IPS-11a (cell line): ENCODE measurements around the gene HOXA13.

ENCODE experiments used
- H3K4me3 ChIP-seq: one replicate; pipeline ENCODE4 v1.5.1; 2013; ENCODE audit warnings: low read depth, low read length, control low read depth

The HOXA13 gene

GRCh38 chr7:27193335-27194001, 6.4 kb downstream of the HOXA13 start:
- no peak overlapping the region for H3K4me3 ChIP-seq

GRCh38 chr7:27192546-27193334, 7.2 kb downstream of the HOXA13 start:
- no peak overlapping the region for H3K4me3 ChIP-seq

GRCh38 chr7:27191833-27192545, 7.9 kb downstream of the HOXA13 start:
- H3K4me3 ChIP-seq, result no peak overlapping the region

DNA sequence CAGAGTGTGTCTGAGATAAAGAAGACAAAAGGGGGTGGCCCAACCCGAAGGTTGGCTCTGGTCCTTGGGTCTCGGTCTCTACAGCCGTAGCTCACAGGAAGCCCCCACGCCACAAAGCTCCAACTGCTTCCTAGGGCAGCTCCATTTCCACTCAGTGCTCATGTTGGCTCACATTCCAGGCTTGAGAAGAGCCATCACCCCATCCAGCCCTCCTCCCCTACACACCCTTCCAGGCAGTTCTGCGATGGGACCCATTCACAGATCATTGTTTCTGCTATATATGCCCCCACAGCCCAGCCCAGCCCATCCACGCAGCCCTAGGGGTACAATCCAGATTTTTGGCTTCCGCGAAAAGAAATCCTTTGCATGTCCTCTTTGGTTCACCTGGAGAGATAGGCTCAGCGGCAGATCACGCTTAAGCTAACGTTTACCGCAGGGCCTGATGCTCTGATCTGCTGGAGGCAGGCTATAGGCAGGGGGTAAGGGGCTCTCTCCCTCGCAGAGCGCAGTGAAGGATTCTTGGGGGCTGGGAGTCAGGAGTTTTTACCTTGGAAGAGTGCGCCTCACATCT, 8.6 kb downstream of the HOXA13 start:
- no peak overlapping the region for H3K4me3 ChIP-seq

DNA sequence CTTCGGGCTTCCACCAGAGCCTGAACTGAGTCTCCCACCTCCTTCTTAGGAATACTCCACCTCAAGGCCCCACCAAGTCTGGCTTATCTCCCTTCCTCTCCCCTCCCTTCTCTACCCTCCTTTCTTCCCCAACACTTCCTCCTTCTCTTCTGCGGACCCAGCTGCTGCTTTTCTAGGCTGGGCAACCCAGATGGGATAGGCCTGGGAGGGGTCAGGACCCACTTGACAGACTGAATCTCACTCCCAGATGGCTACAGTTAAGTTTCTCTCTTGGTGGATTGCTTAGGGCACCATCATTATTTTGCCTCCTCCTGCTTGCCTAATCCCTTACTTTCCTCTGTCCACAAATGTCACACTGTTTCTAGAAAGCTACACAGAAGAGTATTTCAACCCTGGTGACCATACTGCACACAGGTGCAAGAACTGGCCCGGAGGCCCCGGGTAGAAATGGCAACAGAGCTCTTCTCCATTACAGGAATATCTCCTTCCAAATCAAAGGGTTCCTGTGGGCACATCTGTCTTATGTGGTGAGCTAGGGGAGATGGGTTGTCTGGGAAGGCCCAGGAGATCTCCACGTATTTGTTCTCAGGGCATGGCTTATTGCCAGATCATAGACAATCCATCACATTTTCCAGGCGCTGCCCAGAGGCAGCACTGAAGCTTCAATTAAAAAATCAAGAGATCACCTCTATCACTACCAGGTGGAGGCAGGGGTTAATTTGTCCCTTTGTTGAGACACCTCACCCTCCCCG, 9.7 kb downstream of the HOXA13 start:
- no peak overlapping the region for H3K4me3 ChIP-seq

DNA sequence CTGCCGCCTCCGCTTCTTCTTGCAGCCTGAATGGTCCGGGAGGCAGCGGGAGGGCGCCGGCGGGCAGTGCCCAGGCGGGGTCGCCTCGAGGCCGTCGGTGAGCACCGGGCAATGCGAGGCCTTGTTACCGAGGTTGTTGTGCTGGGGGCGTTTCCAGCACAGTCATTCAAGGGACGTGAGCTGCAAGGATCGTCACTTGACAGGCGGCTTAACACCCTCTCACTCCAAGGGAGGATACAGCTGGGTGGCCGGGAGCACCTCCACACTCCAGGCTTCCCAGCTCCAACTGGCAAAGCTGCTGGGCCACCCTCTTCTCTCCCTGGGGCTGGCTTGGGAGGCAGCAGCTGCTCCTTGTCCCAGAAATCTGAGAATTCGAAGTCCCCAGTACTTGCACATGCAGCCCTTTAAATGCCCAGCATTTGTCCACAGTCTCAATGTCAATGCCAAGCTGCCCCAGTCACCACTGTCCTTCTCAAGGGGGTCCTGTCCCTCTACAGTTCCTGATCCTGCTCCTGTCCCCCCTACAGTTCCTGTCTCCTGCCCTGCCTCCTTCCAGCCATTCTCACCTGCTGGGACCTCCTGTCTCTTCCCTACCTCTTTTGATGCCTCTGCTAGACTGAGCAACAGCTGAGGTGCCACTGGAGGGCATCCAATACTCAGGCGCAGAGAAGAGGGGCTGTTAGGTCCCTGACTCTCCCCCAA, 10.4 kb downstream of the HOXA13 start:
- H3K4me3 ChIP-seq, result no peak overlapping the region

DNA sequence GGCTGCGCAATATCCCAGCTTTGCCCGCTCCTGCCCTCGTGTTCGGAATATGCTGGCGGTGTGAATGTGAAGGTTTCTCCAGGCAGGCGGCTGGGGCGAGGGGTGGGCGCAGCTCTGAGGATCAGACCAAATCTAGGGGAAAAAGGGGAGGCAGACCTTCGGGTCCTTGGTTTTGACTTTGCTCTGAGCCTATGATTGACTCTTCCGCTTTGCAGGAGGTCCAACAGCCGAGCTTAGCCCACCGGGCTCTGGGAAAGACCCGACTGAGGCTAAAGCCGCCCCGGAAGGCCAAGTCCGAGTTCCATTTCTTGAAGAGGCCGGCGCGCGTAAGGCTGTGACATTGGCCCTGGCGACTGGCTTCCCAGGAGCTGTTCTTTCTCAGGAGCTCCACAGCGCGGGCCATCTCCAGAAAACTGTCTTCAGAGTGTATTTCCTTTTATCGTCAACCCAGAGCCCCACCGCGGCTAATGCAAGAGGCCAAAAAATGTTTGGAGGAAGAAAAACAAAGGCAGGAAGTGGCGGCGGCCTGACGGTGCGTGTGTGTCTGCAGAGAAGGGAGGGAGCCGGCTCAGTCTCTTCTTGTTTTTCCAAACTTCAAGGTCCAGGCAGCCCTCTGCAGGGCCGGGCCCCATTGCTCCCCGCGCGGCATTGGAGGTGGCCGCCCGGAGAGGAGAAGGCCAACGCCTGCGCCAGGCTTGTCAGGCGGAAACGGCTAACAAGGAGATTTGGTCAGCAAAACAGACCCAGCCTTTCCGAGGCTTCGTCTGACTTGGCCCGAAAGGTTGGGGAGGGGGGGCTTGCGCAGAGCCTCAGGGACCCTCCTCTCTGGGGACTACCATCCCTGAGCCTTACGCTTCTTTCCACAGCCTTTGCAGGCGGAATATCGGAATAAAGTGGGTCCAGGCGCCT, 11.3 kb downstream of the HOXA13 start:
- H3K4me3 ChIP-seq, result no peak overlapping the region

- H3K4me3 ChIP-seq, result no peak overlapping the region
Observed at GRCh38 chr7:27187475-27188385, 12.2 kb downstream of the HOXA13 start.

DNA sequence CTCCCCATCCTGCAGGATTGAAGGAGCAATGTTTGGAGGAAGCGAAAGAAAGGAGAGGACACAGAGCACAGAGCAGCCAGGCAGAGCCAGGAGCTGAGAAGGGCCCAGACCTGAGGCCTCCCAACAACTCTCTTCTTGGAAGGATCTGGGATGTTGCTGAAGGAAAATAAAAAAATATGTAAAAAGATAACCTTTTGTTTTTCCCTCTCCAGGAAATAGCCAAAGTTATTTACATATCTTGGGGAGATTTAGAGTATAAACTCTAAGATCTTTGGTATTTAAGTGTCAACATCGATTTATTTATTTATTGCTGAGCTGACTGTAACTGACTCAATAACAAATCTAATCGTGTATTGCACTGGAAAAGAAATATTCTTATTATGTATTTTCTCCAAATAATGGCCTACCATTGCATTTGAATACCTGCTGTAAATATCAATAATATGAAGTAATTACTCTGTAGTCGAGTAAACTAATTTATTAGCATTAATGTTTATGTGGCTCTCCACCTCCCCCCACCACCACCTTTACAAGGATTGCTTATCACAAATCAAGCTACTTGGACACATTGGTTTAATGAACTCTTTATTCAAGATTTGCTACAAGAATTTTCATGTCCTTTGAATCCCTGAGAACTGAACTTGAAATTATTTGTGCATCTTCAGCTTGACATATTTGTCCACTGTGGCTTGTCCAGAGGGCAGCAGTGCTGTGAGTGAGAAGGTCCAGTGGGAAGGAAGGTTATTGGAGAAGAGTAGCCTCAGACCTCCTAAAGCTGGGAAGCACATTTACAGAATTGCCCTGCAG, 13.0 kb downstream of the HOXA13 start:
- no peak overlapping the region for H3K4me3 ChIP-seq

DNA sequence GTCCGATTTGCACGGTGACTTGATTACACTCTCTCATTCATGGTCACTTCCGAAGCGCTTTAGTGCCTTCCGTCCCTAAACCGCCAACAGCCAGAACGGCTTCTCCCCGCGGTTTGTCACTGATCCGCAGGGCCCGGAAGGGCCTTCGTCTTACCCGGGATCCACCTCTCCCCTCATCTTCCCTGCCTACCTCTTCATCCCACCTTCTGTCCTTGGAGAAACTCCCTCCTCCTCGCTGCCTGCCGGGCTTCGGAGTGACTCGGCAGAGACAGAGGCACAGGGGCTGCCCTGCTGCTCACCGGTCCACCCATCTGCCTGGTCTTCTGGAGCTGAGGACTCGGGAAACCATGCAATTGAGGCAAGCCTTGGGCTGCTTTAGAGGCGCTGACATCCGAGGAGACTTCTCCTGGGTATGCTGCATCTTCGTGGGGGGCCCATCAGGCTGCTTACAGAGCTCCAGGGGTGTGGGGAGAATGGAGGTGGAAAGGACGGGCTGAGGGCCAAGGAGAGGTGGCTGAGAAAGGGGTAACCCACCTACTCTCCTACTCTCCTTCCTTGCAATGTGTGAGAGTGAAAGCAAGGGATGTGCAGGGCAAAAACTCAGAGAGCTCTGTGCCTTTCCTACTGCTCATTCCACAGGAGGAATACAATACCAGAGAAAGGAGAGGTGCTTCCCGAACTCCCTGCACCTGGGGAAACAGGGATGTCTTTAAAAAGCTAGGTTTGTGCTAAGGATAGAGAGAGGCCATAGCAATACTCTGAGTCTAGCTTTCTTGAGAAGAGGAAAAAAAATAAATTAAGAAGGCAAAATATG, 13.8 kb downstream of the HOXA13 start:
- no peak overlapping the region for H3K4me3 ChIP-seq

- no peak within 1 kb of the TSS for H3K4me3 ChIP-seq
Observed at GRCh38 chr7:27185013-27185853, 14.7 kb downstream of the HOXA13 start, which contains the start of gene HOXA11. TSS of gene HOXA11 (minus strand) at chr7:27185232. CDS start at chr7:27185144, 88 bp downstream.

DNA sequence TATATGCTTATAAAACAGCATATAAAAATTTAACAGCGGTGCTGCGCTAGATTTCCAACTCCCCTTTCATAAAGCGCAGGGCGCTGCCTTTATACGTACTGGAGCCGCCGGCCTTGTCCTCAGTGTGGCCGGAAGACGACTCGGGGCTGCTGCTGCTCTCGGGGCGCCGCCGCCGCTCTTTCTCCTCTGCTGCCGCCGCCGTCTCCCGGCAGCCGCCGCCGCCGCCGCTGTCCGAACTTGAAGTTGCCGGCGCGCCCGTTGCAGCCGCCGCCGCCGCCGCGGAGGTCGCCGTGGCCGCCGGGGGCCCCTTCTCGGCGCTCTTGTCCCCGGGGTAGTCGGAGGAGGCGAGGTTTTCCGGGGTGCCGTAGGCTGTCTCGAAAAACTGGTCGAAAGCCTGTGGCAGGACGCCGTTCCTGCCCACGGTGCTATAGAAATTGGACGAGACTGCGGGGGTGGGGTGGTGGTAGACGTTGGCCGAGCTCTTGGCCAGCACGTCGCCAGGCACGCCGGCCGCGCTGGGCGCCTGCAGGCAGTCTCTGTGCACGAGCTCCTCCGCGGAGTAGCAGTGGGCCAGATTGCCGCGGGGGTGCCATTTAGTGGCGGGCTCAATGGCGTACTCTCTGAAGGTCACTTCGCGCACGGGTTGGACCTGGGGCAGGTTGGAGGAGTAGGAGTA, 15.4 kb downstream of the HOXA13 start:
- no peak overlapping the region for H3K4me3 ChIP-seq

GRCh38 chr7:27183682-27184336, 16.1 kb downstream of the HOXA13 start:
- H3K4me3 ChIP-seq, result no peak overlapping the region
